Measurements from ENCODE around the gene EZR. TPM values are rescaled to one million over a fixed set of nuclear protein-coding genes. Genes with fewer than 3 reads are reported as not detected.
A peak's percentile ranks its signal among the peaks of the same experiment; 100 is the strongest.

The EZR gene
- total and polyA plus RNA-seq, 9 of the 15 experiments (the other 6 are each of a cell fraction or from before 2014, with no cell fraction given) = 36.5 to 162 (median 104) TPM

DNA sequence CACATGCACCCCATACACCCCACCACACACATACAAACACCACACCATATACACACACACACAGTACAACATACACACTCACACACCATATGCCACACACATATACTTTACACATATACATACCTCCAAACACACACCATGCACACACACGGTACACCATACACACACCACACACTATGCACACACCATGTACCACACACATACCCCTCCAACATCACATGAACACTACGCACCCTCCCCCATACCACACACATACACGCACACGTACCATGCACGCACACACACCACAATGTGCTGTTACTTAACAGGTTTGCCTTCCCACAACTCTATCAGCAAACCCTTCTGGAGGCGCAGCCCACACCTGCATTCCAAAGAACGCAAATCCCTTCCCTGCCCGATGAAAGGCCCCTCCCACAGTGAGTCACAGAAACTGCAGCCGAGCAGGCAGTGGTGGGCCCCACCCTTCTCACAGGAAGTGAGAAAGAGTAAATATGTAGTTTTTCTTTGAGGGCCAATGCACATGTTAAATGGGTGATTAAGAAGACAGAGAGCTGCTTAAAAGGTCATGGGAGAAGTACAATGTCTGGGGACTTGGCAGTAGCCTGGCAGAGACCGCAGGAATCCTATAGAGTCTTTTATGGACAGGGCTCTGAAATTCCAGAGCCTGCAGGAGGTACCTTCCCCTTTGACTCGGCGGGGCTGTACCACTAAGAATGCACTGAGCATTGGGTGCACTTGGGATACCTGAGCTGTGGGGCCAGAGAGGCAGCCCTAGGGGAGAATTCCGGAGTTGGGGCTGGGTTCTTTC lies 34.1 kb upstream of the EZR start (continued):
- peak; percentile 94; the same call in 1 of the 2 replicates for TF ChIP-seq CHAMP1 (IDR thresholded peaks at IDR 0.05)
- TF ChIP-seq MXI1 (IDR thresholded peaks at IDR 0.05; ENCODE audit: low read depth, low read length) = 0 out of 2 replicates have a peak, but pooled peaks have one; percentile 57
- TF ChIP-seq ATF4 (CRISPR knock-in tag; IDR thresholded peaks at IDR 0.05) = no peak
- TF ChIP-seq TCF3 (CRISPR knock-in tag; IDR thresholded peaks at IDR 0.05) = peak; percentile 99
- no peak for TF ChIP-seq NR0B1 (IDR thresholded peaks at IDR 0.05; ENCODE audit: partially characterized antibody)
- TF ChIP-seq HEY1 (CRISPR knock-in tag; IDR thresholded peaks at IDR 0.05; ENCODE audit: borderline replicate concordance) = peak; percentile 95; the same call in 1 of the 2 replicates
- TF ChIP-seq HNRNPL (IDR thresholded peaks at IDR 0.05; ENCODE audit: low read depth, low read length) = no peak
- TF ChIP-seq JUND (IDR thresholded peaks at IDR 0.05; ENCODE audit: borderline replicate concordance, low read depth, low read length) = peak; percentile 99
- peak; percentile 97; the same call in 2 of the 3 replicates for TF ChIP-seq JUND (tag; IDR thresholded peaks at IDR 0.05; ENCODE audit: borderline replicate concordance, low read depth, low read length)
- no peak for TF ChIP-seq ESRRB (CRISPR knock-in tag; IDR thresholded peaks at IDR 0.05; ENCODE audit: borderline replicate concordance)
- TF ChIP-seq SREBF1 (IDR thresholded peaks at IDR 0.05; ENCODE audit: borderline replicate concordance, low read depth, low read length) = no peak
- peak; percentile 96 for TF ChIP-seq MTA3 (IDR thresholded peaks at IDR 0.05; ENCODE audit: borderline replicate concordance)
- TF ChIP-seq, protein P1, sequence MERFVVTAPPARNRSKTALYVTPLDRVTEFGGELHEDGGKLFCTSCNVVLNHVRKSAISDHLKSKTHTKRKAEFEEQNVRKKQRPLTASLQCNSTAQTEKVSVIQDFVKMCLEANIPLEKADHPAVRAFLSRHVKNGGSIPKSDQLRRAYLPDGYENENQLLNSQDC (CRISPR knock-in tag; IDR thresholded peaks at IDR 0.05) = no peak
- no peak for TF ChIP-seq GTF2E2 (tag; IDR thresholded peaks at IDR 0.05)
- TF ChIP-seq ZNF23 (CRISPR knock-in tag; IDR thresholded peaks at IDR 0.05) = no peak
- TF ChIP-seq ETS2 (tag; IDR thresholded peaks at IDR 0.05; ENCODE audit: borderline replicate concordance, poor library complexity, severe bottlenecking) = no peak
- TF ChIP-seq SIRT6 (IDR thresholded peaks at IDR 0.05; ENCODE audit: low read depth, low read length) = no peak
- TF ChIP-seq PHTF2 (CRISPR knock-in tag; IDR thresholded peaks at IDR 0.05) = no peak
- peak; percentile 79 for TF ChIP-seq POLR2A (conservative IDR thresholded peaks at IDR 0.05)
- no peak; the same call in 1 of the 2 replicates for TF ChIP-seq ZNF57 (CRISPR knock-in tag; IDR thresholded peaks at IDR 0.05)
- no peak for TF ChIP-seq ZNF707 (CRISPR knock-in tag; conservative IDR thresholded peaks at IDR 0.05)
- TF ChIP-seq ZNF589 (CRISPR knock-in tag; IDR thresholded peaks at IDR 0.05; ENCODE audit: low read depth) = peak; percentile 92
- TF ChIP-seq SMAD3 (CRISPR knock-in tag; conservative IDR thresholded peaks at IDR 0.05) = 0 out of 2 replicates have a peak, but pooled peaks have one; percentile 6
